Fibroblast of lung (primary cell): Measurements from ENCODE around the gene CNPY4. TPM values are rescaled to one million over a fixed set of nuclear protein-coding genes. Genes with fewer than 3 reads are reported as not detected.

ENCODE experiments used
- DNase-seq, 2 donors: peaks; one replicate each; pipeline versions ENCODE4 v3.0.0 to v3.0.0-alpha.2; 2010; ENCODE audit warnings: low read depth in 2 of 2
- H2AFZ ChIP-seq: 2 replicates; pipeline ENCODE4 v1.5.1; 2012; ENCODE audit warnings: low read length, control low read depth, inconsistent platforms
- H3K27ac ChIP-seq: 2 replicates; pipeline ENCODE4 v1.5.1; 2011; ENCODE audit warnings: low read length, control low read depth; ENCODE audit not compliant: insufficient read depth
- H3K27me3 ChIP-seq: 2 replicates; pipeline ENCODE4 v1.5.1; 2011; ENCODE audit warnings: mild to moderate bottlenecking, low read length; ENCODE audit not compliant: control insufficient read depth, insufficient read depth
- H3K36me3 ChIP-seq: 2 replicates; pipeline ENCODE4 v1.5.1; 2011; ENCODE audit warnings: low read length; ENCODE audit not compliant: control insufficient read depth, insufficient read depth
- H3K4me1 ChIP-seq: 2 replicates; pipeline ENCODE4 v1.5.1; 2011; ENCODE audit warnings: low read length; ENCODE audit not compliant: control insufficient read depth, insufficient read depth; ENCODE audit errors: extremely low read depth
- H3K4me2 ChIP-seq: 2 replicates; pipeline ENCODE4 v1.5.1; 2011; ENCODE audit warnings: low read length, control low read depth; ENCODE audit not compliant: insufficient read depth; ENCODE audit errors: extremely low read depth
- H3K4me3 ChIP-seq, 4 experiments: fragments of 200-600 bp in 1 of 4; sonication (generic) in 1 of 4; replicated peaks in 1 of 4; 2 replicates each; pipeline ENCODE4 v1.5.1; 2011 to 2016; ENCODE audit warnings: low read length in 4 of 4, low read depth in 3 of 4, mild to moderate bottlenecking in 3 of 4, control low read depth in 2 of 4, inconsistent platforms in 1 of 4, mixed read lengths in 1 of 4; ENCODE audit not compliant: insufficient read depth in 1 of 4; ENCODE audit errors: control extremely low read depth in 1 of 4
- H3K79me2 ChIP-seq: 2 replicates; pipeline ENCODE4 v1.5.1; 2012; ENCODE audit warnings: mild to moderate bottlenecking, low read length, inconsistent platforms; ENCODE audit not compliant: control insufficient read depth, insufficient read depth
- H3K9ac ChIP-seq: 2 replicates; pipeline ENCODE4 v1.5.1; 2011; ENCODE audit warnings: mild to moderate bottlenecking, low read length, control low read depth; ENCODE audit not compliant: insufficient read depth
- H3K9me3 ChIP-seq: 2 replicates; pipeline ENCODE4 v1.5.1; 2012; ENCODE audit warnings: low read depth, low read length; ENCODE audit not compliant: control insufficient read depth, insufficient read depth
- H4K20me1 ChIP-seq: 2 replicates; pipeline ENCODE4 v1.5.1; 2011; ENCODE audit warnings: low read length; ENCODE audit not compliant: control insufficient read depth, insufficient read depth; ENCODE audit errors: extremely low read depth
- EZH2 ChIP-seq: IDR thresholded peaks from 2 replicates; pipeline ENCODE4 v1.5.1; 2012; ENCODE audit warnings: low read length, control low read depth, mild to moderate bottlenecking; ENCODE audit errors: missing control alignments
- polyA plus RNA-seq, 2 donors: library from polyadenylated mRNA; depleted of rRNA in 1 of 2; stranded (reverse) in 1 of 2; unstranded in 1 of 2; fragments of >200 nt; gene quantifications; 2 replicates each; pipeline ENCODE4 v1.2.1, GENCODE V29; 2011 to 2012; ENCODE audit warnings: missing spikeins in 1 of 2
- total RNA-seq: library from RNA; depleted of rRNA; stranded (reverse); fragments of >200 nt; gene quantifications from 2 replicates; pipeline ENCODE4 v1.2.1, GENCODE V29; 2014
- TF ChIP-seq, protein P1 (sequence below), 2 donors: IDR thresholded peaks in 1 of 2; conservative IDR thresholded peaks in 1 of 2; 1 replicate in 1 of 2; 2 replicates in 1 of 2; pipeline ENCODE4 v1.5.1; 2011 to 2012; ENCODE audit warnings: low read length in 2 of 2, control low read depth in 1 of 2, inconsistent platforms in 1 of 2, low read depth in 1 of 2, mild to moderate bottlenecking in 1 of 2

Gene CNPY4
- total and polyA plus RNA-seq, 2 donors (not counting 1 experiment from before 2014, with no cell fraction given) = 21.6 to 40.7 TPM

DNA sequence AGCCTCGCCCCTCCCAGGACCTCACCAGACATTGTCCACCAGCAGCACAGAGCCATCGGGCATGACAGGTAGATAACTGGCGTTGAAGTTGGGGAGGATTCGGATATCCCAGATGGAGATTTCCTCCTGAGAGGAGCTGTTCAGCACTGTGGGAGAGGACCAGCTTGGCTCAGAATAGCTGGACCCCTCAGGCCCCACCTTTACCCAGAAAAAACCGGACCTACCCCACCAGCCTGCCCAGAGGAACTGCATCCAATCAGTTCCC is 37.6 kb downstream of the CNPY4 start:
- no peak for TF ChIP-seq EZH2
- TF ChIP-seq, protein P1, sequence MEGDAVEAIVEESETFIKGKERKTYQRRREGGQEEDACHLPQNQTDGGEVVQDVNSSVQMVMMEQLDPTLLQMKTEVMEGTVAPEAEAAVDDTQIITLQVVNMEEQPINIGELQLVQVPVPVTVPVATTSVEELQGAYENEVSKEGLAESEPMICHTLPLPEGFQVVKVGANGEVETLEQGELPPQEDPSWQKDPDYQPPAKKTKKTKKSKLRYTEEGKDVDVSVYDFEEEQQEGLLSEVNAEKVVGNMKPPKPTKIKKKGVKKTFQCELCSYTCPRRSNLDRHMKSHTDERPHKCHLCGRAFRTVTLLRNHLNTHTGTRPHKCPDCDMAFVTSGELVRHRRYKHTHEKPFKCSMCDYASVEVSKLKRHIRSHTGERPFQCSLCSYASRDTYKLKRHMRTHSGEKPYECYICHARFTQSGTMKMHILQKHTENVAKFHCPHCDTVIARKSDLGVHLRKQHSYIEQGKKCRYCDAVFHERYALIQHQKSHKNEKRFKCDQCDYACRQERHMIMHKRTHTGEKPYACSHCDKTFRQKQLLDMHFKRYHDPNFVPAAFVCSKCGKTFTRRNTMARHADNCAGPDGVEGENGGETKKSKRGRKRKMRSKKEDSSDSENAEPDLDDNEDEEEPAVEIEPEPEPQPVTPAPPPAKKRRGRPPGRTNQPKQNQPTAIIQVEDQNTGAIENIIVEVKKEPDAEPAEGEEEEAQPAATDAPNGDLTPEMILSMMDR (conservative IDR thresholded peaks at IDR 0.05 in 1 of 2, IDR thresholded peaks at IDR 0.05 in 1 of 2; ENCODE audit: low read depth in 1 of 2, low read length in 2 of 2) = peak in 1 of 2 donors; percentile 0
- H3K9me3 ChIP-seq = no peaks in the 10 kb centered on the region
- H3K4me1 ChIP-seq = peaks cover 4% of the 10 kb centered on the region
- H4K20me1 ChIP-seq = no peaks in the 10 kb centered on the region
- H3K9ac ChIP-seq = no peak overlapping the region
- H3K4me3 ChIP-seq = peak overlapping the region in 2 of 4 experiments; percentile 69 to 84
- DNase-seq = no peak
- no peak overlapping the region for H2AFZ ChIP-seq
- no peaks in the 10 kb centered on the region for H3K27me3 ChIP-seq
- peaks cover 19% of the 10 kb centered on the region for H3K36me3 ChIP-seq
- H3K79me2 ChIP-seq = peaks cover 8% of the 10 kb centered on the region
- no peak overlapping the region for H3K4me2 ChIP-seq
- H3K27ac ChIP-seq = no peak overlapping the region

DNA sequence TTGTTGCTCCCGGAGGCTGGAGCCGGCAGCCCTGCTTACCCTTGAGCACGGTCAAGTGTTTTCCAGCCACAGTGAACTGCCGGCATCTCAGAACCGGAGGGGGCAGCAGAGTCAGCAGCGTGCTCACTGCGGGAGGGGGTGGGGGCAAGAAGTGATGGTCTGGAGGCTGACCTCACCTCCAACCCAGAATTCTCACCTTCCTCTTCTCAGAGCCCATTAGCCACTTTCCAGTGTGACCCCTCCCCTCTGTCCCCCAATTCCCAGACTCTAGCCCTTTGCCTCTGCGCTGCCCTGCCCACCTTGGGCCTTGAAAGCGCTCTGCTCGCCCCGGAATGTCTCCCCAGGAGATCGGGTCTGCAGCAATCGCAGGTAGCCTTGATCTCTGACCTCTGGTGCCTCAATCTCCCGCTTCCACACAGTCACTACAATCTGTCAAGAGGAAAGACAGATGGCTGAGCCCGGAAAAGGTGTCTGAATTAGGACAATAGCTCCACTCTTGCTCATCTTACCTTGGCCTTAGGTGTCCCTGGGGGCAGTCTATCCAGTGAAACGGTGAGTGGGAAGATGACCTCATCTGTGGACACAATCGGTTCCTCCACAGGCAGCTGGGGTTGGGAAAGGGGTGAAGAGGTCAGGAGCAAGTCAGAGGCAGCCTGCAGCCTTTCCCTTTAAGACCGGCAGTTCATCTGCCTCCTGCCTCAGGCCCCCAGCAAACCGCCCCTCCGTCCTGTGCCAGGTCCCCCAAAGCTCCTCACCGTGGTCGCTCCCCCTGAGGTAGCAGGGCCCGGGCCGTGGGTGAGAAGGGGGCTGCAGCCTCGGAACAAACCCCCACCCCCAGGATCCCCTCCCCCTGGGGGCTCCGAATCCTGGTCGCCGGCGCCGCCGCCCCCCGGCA is 38.1 kb downstream of the CNPY4 start:
- H3K9me3 ChIP-seq = no peaks in the 10 kb centered on the region
- H2AFZ ChIP-seq = no peak overlapping the region
- no peaks in the 10 kb centered on the region for H3K27me3 ChIP-seq
- peak overlapping the region; percentile 57 to 84 (median 70) for H3K4me3 ChIP-seq
- H3K36me3 ChIP-seq = peaks cover 19% of the 10 kb centered on the region
- H3K4me2 ChIP-seq = peak overlapping the region; percentile 90
- peak overlapping the region; percentile 81 for H3K9ac ChIP-seq
- H3K79me2 ChIP-seq = peaks cover 8% of the 10 kb centered on the region
- H3K4me1 ChIP-seq = peaks cover 4% of the 10 kb centered on the region
- TF ChIP-seq, protein P1 (conservative IDR thresholded peaks at IDR 0.05 in 1 of 2, IDR thresholded peaks at IDR 0.05 in 1 of 2; ENCODE audit: low read depth in 1 of 2, low read length in 2 of 2) = peak in 1 of 2 donors; percentile 18
- no peak for TF ChIP-seq EZH2
- no peaks in the 10 kb centered on the region for H4K20me1 ChIP-seq
- peak overlapping the region; percentile 68 for H3K27ac ChIP-seq
- peak; percentile 48 to 64 for DNase-seq

- Histone ChIP-seq H3K36me3 (peaks cover 19% of the 10 kb centered on the region), H3K27ac (peak within 1 kb of the TSS; percentile 68), H3K4me3 (peak within 1 kb of the TSS; percentile 67 to 84 (median 70)), H4K20me1 (no peaks in the 10 kb centered on the region), H2AFZ (peak within 1 kb of the TSS; percentile 57), H3K4me1 (peaks cover 4% of the 10 kb centered on the region), H3K27me3 (no peaks in the 10 kb centered on the region), H3K79me2 (peaks cover 8% of the 10 kb centered on the region), H3K4me2 (peak within 1 kb of the TSS; percentile 90), H3K9ac (peak within 1 kb of the TSS; percentile 81), H3K9me3 (no peaks in the 10 kb centered on the region)
- DNase-seq = peak; percentile 71 to 80
- no peak for TF ChIP-seq EZH2
- TF ChIP-seq, protein P1 (conservative IDR thresholded peaks at IDR 0.05 in 1 of 2, IDR thresholded peaks at IDR 0.05 in 1 of 2; ENCODE audit: low read depth in 1 of 2, low read length in 2 of 2) = no peak
These were observed 39.0 kb downstream of the CNPY4 start, which contains the start of gene TRAPPC14 for GRCh38 chr7:100158229-100159098. TSS of gene TRAPPC14 (minus strand) at chr7:100158723. CDS start at chr7:100158499, 224 bp downstream.
